HepG2 (cell line): ENCODE measurements around the gene SGF29. TPM values are rescaled to one million over a fixed set of nuclear protein-coding genes. Genes with fewer than 3 reads are reported as not detected.

Source experiments
- ATAC-seq: fragments of 200-7000 bp; cut with Tn5 transposase; 3 replicates; pipeline ENCODE4 v1.9.1; 2020; ENCODE audit warnings: mild to moderate bottlenecking, moderate library complexity
- BruUV-seq: library from RNA; stranded (reverse); fragments of 400-500 nt; replicated peaks from 2 replicates; lab custom pipeline; 2021; lab: Mats Ljungman, UMichigan
- CTCF ChIA-PET: fragments of 300-600 bp; formaldehyde crosslinking; extraction: SDS; loops from one replicate; lab custom pipeline; 2021; ENCODE audit warnings: low total read pairs, inconsistent platforms, low intra/inter-chr PET ratio; lab: Yijun Ruan, JAX
- POLR2A ChIA-PET: fragments of 350-600 bp; sonication (Branson Sonifier 250); formaldehyde crosslinking; loops from one replicate; lab custom pipeline; 2020; ENCODE audit warnings: antibody characterized with exemption, inconsistent platforms; lab: Yijun Ruan, JAX
- DNase-seq: peaks from one replicate; pipeline ENCODE4 v3.0.0-alpha.2; 2015; ENCODE audit warnings: low spot score
- FAIRE-seq: peaks from 3 replicates; lab custom pipeline; 2011; peaks lifted over from hg19 to GRCh38; lab: Jason Lieb, UNC
- H2AFZ ChIP-seq: one replicate; pipeline ENCODE4 v1.6.1; 2011; ENCODE audit warnings: low read length, inconsistent platforms
- H3K27ac ChIP-seq: fragments of 300-600 bp; 3 replicates; pipeline ENCODE4 v1.8.0; 2011; ENCODE audit warnings: mixed run types, mild to moderate bottlenecking, mixed read lengths, low read length, inconsistent platforms; ENCODE audit not compliant: insufficient read depth; ENCODE audit errors: extremely low read length
- H3K27me3 ChIP-seq, 2 experiments: fragments of 200-600 bp in 1 of 2; 2 replicates in 1 of 2; 3 replicates in 1 of 2; pipeline versions ENCODE4 v1.6.0 to v1.8.0; 2011; ENCODE audit warnings: low read length in 2 of 2, mild to moderate bottlenecking in 2 of 2, moderate library complexity in 2 of 2, inconsistent platforms in 1 of 2; ENCODE audit not compliant: insufficient read depth in 2 of 2, control insufficient read depth in 1 of 2
- H3K36me3 ChIP-seq, 2 experiments: fragments of 200-600 bp in 1 of 2; replicated peaks in 1 of 2; 2 replicates in 1 of 2; 3 replicates in 1 of 2; pipeline versions ENCODE4 v1.5.1 to v1.8.0; 2011; ENCODE audit warnings: low read length in 2 of 2, inconsistent platforms in 1 of 2; ENCODE audit not compliant: insufficient read depth in 2 of 2, control insufficient read depth in 1 of 2
- H3K4me1 ChIP-seq: 2 replicates; pipeline ENCODE4 v1.5.1; 2012; ENCODE audit warnings: low read length, inconsistent platforms; ENCODE audit not compliant: insufficient read depth
- H3K4me2 ChIP-seq: 2 replicates; pipeline ENCODE4 v1.6.0; 2011; ENCODE audit warnings: low read depth, low read length, inconsistent platforms
- H3K4me3 ChIP-seq, 3 experiments: fragments of 200-600 bp in 1 of 3; sonication (generic), shearing (Covaris generic) in 1 of 3; replicated peaks in 1 of 3; 2 replicates each; pipeline ENCODE4 v1.5.1; 2011 to 2016; ENCODE audit warnings: low read length in 3 of 3, inconsistent platforms in 2 of 3, low read depth in 2 of 3, mild to moderate bottlenecking in 2 of 3, control low read depth in 1 of 3, mixed read lengths in 1 of 3; ENCODE audit not compliant: insufficient read depth in 1 of 3
- H3K79me2 ChIP-seq: one replicate; pipeline ENCODE4 v1.6.1; 2011; ENCODE audit warnings: low read length, inconsistent platforms; ENCODE audit not compliant: insufficient read depth
- H3K9ac ChIP-seq: 2 replicates; pipeline ENCODE4 v1.6.0; 2011; ENCODE audit warnings: mild to moderate bottlenecking, low read depth, low read length, inconsistent platforms; ENCODE audit not compliant: insufficient read depth
- H3K9me3 ChIP-seq: 2 replicates; pipeline ENCODE4 v1.5.1; 2012; ENCODE audit warnings: mild to moderate bottlenecking, low read length
- H4K20me1 ChIP-seq: 2 replicates; pipeline ENCODE4 v1.6.0; 2011; ENCODE audit warnings: inconsistent platforms, mild to moderate bottlenecking, low read length, moderate library complexity; ENCODE audit not compliant: insufficient read depth
- AGO2 ChIP-seq: fragments of 200-400 bp; formaldehyde crosslinking; optimal IDR thresholded peaks from 2 replicates; pipeline ENCODE3; 2017; ENCODE audit warnings: mild to moderate bottlenecking, low read depth, low read length, moderate library complexity
- CAMTA2 ChIP-seq: sonication (generic); formaldehyde crosslinking; IDR thresholded peaks from 2 replicates; pipeline ENCODE4 v1.4.0; 2020; ENCODE audit warnings: mild to moderate bottlenecking, missing genetic modification reagents, borderline replicate concordance
- MBD4 ChIP-seq: IDR thresholded peaks from 2 replicates; pipeline ENCODE4 v1.6.1; 2012; ENCODE audit warnings: low read length, inconsistent platforms, borderline replicate concordance
- RBFOX2 ChIP-seq: fragments of 200-400 bp; formaldehyde crosslinking; IDR thresholded peaks from 2 replicates; pipeline ENCODE4 v1.6.1; 2017; ENCODE audit warnings: low read depth, mild to moderate bottlenecking, low read length
- RBM22 ChIP-seq: fragments of 200-400 bp; formaldehyde crosslinking; optimal IDR thresholded peaks from 2 replicates; pipeline ENCODE3; 2017; ENCODE audit warnings: mild to moderate bottlenecking, low read length, moderate library complexity
- ZNF263 ChIP-seq: sonication (generic); formaldehyde crosslinking; IDR thresholded peaks from 2 replicates; pipeline ENCODE4 v1.4.0; 2020; ENCODE audit warnings: missing genetic modification reagents
- ZNF343 ChIP-seq: sonication (generic); formaldehyde crosslinking; IDR thresholded peaks from 2 replicates; pipeline ENCODE4 v1.4.0; 2020; ENCODE audit warnings: mild to moderate bottlenecking, missing genetic modification reagents
- ZNF460 ChIP-seq: sonication (generic); formaldehyde crosslinking; IDR thresholded peaks from 2 replicates; pipeline ENCODE4 v1.5.1; 2020; ENCODE audit warnings: missing genetic modification reagents, mild to moderate bottlenecking, borderline replicate concordance
- ZNF569 ChIP-seq: sonication (generic); formaldehyde crosslinking; IDR thresholded peaks from 2 replicates; pipeline ENCODE4 v1.5.0; 2020; ENCODE audit warnings: mild to moderate bottlenecking, missing genetic modification reagents, moderate library complexity, borderline replicate concordance
- WGBS: methylation state at CpG from one replicate; pipeline ENCODE4 v1.1.6; 2017; ENCODE audit warnings: low lambda C conversion rate; 5-methylcytosine and 5-hydroxymethylcytosine counted together
- in situ Hi-C: cut with HindIII; loops from 2 replicates; pipeline ENCODE4 v1.10.0; 2017; ENCODE audit warnings: low pct_unique_long_range_greater_than_20kb; ENCODE audit not compliant: extremely low pct_ligation_motif_present
- intact Hi-C: fragments of 100-400 bp; cut with micrococcal nuclease; formaldehyde crosslinking; loops from one replicate; pipeline ENCODE4 v1.10.0; 2022; ENCODE audit not compliant: unreplicated experiment
- polyA plus RNA-seq, 8 experiments: library from polyadenylated mRNA; depleted of rRNA in 3 of 8; stranded (reverse) in 7 of 8; unstranded in 1 of 8; fragments of >200 nt; fragmentation: Illumina TruSeq in 4 of 8; extraction: Trizol in 4 of 8; gene quantifications; 2 replicates each; pipeline versions ENCODE4 v1.2.1 to v1.2.3, GENCODE V29; 2011 to 2016; ENCODE audit warnings: low read depth in 4 of 8, missing spikeins in 1 of 8, mixed read lengths in 1 of 8; ENCODE audit not compliant: insufficient read depth in 1 of 8
- total RNA-seq, 5 experiments: library from RNA; depleted of rRNA; stranded (reverse); fragments of >200 nt; fragmentation: Illumina TruSeq; extraction: Trizol; gene quantifications; 2 replicates each; pipeline ENCODE4 v1.2.3, GENCODE V29; 2016; ENCODE audit warnings: low read depth in 1 of 5
- TF ChIP-seq, protein P1 (sequence below): sonication (generic); formaldehyde crosslinking; IDR thresholded peaks from 2 replicates; pipeline ENCODE4 v1.4.0; 2020; ENCODE audit warnings: mild to moderate bottlenecking, missing genetic modification reagents

SGF29 gene
- total and polyA plus RNA-seq, 2 of the 13 experiments (the other 11 are each of a cell fraction or from before 2014, with no cell fraction given), result 5.0 to 29.4 TPM

DNA sequence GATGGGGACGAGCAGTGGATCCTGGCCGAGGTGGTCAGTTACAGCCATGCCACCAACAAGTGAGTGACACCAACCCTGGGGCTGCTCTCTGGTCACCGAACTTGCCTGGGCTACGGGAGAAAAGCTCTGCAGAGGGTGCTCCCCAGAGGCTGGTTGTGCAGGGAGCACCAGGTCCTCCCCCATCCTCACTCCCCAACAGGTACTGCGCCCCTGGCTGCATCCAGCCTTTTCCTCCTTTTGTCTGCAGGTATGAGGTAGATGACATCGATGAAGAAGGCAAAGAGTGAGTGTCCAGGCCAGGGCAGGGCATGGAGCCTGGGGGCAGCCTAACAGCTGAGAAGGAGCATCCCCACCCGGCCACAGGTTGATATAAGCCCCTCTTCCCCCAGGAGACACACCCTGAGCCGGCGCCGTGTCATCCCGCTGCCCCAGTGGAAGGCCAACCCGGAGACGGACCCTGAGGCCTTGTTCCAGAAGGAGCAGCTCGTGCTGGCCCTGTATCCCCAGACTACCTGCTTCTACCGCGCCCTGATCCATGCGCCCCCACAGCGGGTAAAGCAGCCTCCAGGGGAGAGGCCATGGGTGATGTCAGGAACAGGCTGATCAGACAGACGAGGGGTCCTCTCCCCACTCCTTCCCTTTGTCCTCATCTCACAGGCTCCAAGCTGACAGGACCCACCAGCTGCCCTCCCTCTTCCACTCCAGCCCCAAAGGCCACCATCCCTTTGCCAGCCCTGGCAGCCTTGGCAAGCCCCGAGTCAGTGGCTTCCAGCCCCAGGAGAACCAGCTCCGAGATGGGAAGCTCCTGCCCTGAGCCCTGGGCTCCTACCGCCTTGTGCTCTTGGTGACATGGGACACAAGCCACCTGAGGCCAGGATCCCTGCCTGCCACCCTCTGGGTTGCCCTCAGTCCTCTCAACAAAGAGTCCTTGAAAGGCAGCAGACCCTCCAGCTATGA is 36.9 kb downstream of the SGF29 start:
- intact Hi-C loops, result no loop called here
- Histone ChIP-seq H3K4me1 (peaks cover 19% of the 10 kb centered on the region), H3K4me3 (no peak overlapping the region), H3K27ac (no peak overlapping the region), H3K27me3 (no peaks in the 10 kb centered on the region), H3K79me2 (no peaks in the 10 kb centered on the region), H3K36me3 (peaks cover 21 to 47% of the 10 kb centered on the region in 2 experiments), H4K20me1 (no peaks in the 10 kb centered on the region; the same call in 1 of the 2 replicates)
- DNase-seq (no peak), ATAC-seq (peak; percentile 7)
- CTCF ChIA-PET, result no interaction called here
- no TSS peak for BruUV-seq
- in situ Hi-C loops, result no loop called here
- POLR2A ChIA-PET, result interaction anchor here (0.9 kb wide), 1 partner anchor 19 kb away, joined by 3 read pairs; the partner anchor contains the start of gene SULT1A1
- TF ChIP-seq RBM22 (peak; percentile 21), ZNF569 (CRISPR knock-in tag) (no peak), MBD4 (no peak), CAMTA2 (CRISPR knock-in tag) (no peak), ZNF263 (CRISPR knock-in tag) (peak; percentile 86), ZNF460 (CRISPR knock-in tag) (no peak), RBFOX2 (peak; percentile 62), ZNF343 (no peak), AGO2 (peak; percentile 35)
- TF ChIP-seq, protein P1, sequence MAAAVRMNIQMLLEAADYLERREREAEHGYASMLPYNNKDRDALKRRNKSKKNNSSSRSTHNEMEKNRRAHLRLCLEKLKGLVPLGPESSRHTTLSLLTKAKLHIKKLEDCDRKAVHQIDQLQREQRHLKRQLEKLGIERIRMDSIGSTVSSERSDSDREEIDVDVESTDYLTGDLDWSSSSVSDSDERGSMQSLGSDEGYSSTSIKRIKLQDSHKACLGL (CRISPR knock-in tag), result no peak
- TF ChIP-seq, all 625 proteins: peak for 4
- Histone ChIP-seq H2AFZ (no peak overlapping the region), H3K9ac (no peak overlapping the region), H3K4me2 (no peak overlapping the region), H3K9me3 (no peaks in the 10 kb centered on the region)
- WGBS, result 97% methylated on average over 21 of the region's 22 CpGs
- no peak for FAIRE-seq
